LNCAP (cell line): ENCODE data around the gene CXorf58.

Experiments used
- CTCF ChIP-seq: fragments of 450-650 bp; IDR thresholded peaks from 2 replicates; pipeline ENCODE4 v1.5.1; 2017; ENCODE audit warnings: mild to moderate bottlenecking

Gene CXorf58

GRCh38 chrX:23908219-23909004 lies 606 bp downstream of the CXorf58 start:
- TF ChIP-seq CTCF: no peak

GRCh38 chrX:23911126-23911835 lies 3.5 kb downstream of the CXorf58 start:
- no peak for TF ChIP-seq CTCF

GRCh38 chrX:23919148-23919547 lies 11.3 kb downstream of the CXorf58 start:
- TF ChIP-seq CTCF: no peak

- peak; percentile 44; the same call in 1 of the 2 replicates for TF ChIP-seq CTCF
Observed at GRCh38 chrX:23919706-23920320, 12.0 kb downstream of the CXorf58 start.

- no peak for TF ChIP-seq CTCF
Observed at GRCh38 chrX:23926015-23926414, 18.2 kb downstream of the CXorf58 start.

GRCh38 chrX:23930894-23931604 lies 23.2 kb downstream of the CXorf58 start:
- no peak for TF ChIP-seq CTCF

GRCh38 chrX:23932046-23932445 lies 24.2 kb downstream of the CXorf58 start:
- no peak for TF ChIP-seq CTCF
